ENCODE results near the gene DPP10.

DNA sequence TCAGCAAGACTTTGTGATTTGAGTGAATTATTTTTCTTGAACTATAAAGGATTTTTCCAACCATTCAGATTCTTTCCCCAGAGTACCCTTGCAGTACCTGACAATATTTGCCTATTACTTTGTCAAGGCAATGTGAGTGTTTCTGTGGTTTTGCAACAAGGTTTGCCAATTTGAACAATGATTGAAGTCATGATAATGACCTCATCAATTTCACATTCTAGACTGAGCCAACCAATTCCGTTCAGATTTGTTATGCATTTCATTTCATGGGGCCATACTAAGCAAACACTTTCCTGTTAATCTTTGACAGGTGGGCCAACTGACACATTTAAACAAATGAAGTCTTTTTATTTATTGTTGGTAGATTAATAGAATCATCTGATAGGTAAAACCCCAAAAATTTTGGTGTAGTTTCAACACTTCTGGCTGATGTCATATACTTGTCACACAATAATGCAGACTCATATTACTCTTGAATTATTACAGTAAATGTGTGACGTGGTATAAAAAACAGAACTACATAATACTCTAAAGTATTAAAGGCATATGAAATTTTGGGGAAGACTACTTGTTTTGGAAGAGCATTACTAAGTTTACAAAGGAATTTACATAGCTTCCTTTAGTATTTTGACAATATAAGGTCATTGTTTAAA lies 526.4 kb downstream of the DPP10 start:
- no peak for TF ChIP-seq POLR2AphosphoS5 (IDR thresholded peaks at IDR 0.05; ENCODE audit: low read depth, low read length)
- TF ChIP-seq TAF1 (IDR thresholded peaks at IDR 0.05; ENCODE audit: borderline replicate concordance, insufficient read depth, low read length) = no peak
- no peak for TF ChIP-seq REST (IDR thresholded peaks at IDR 0.05; ENCODE audit: insufficient read depth in 1 of 2, low read depth in 2 of 2, low read length in 2 of 2)
- TF ChIP-seq SIN3A (IDR thresholded peaks at IDR 0.05; ENCODE audit: borderline replicate concordance, insufficient read depth, low read length) = no peak
